Ovary (tissue), 3 donors: Measurements from ENCODE around the gene RNPC3.

Experiments used
- POLR2A ChIP-seq: fragments of 450-650 bp; IDR thresholded peaks from one replicate; pipeline ENCODE4 v1.6.1; 2017; ENCODE audit warnings: antibody characterized with exemption, mild to moderate bottlenecking, moderate library complexity
- TF ChIP-seq, protein P1 (sequence below), 3 donors: fragments of 450-650 bp in 2 of 3; fragments of 200-600 bp in 1 of 3; IDR thresholded peaks; one replicate each; pipeline versions ENCODE4 v1.5.1 to v1.8.0; 2016 to 2022; ENCODE audit warnings: antibody characterized with exemption in 3 of 3, mild to moderate bottlenecking in 1 of 3
- donor health status: DM: no; HTN: no; CAD: no.

DNA sequence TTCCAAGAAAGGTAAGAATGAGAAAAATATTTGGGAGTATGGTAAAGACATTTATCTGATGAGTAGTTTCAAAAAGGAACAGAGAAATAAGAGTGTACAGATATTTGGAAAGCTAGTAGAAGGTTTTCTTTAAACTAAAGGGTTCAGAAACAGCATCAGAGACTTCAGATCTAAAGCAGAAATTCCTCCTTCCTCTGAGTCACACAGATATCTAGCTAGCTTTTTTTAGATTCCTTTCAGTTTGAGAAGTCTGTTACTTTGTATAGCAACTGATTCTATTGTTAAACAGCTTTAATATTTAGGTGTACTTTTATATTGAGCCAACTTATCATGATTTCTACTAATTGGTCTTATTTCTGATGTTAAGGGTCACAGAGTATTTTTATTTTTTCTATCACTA, 50.6 kb downstream of the RNPC3 start:
- TF ChIP-seq, protein P1, sequence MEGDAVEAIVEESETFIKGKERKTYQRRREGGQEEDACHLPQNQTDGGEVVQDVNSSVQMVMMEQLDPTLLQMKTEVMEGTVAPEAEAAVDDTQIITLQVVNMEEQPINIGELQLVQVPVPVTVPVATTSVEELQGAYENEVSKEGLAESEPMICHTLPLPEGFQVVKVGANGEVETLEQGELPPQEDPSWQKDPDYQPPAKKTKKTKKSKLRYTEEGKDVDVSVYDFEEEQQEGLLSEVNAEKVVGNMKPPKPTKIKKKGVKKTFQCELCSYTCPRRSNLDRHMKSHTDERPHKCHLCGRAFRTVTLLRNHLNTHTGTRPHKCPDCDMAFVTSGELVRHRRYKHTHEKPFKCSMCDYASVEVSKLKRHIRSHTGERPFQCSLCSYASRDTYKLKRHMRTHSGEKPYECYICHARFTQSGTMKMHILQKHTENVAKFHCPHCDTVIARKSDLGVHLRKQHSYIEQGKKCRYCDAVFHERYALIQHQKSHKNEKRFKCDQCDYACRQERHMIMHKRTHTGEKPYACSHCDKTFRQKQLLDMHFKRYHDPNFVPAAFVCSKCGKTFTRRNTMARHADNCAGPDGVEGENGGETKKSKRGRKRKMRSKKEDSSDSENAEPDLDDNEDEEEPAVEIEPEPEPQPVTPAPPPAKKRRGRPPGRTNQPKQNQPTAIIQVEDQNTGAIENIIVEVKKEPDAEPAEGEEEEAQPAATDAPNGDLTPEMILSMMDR (IDR thresholded peaks at IDR 0.05) = no peak
- no peak for TF ChIP-seq POLR2A
